PFSK-1 (cell line): Measurements from ENCODE around the gene TXNDC12. TPM values are rescaled to one million over a fixed set of nuclear protein-coding genes. Genes with fewer than 3 reads are reported as not detected.

Experiments
- FOXP2 ChIP-seq: optimal IDR thresholded peaks from 2 replicates; pipeline ENCODE3; 2011; ENCODE audit warnings: borderline replicate concordance, control low read depth, inconsistent platforms; ENCODE audit not compliant: insufficient read depth; ENCODE audit errors: extremely low read length, extremely low read depth
- POLR2AphosphoS5 ChIP-seq: IDR thresholded peaks from 2 replicates; pipeline ENCODE4 v1.6.1; 2012; ENCODE audit warnings: low read depth, mild to moderate bottlenecking, control low read depth, low read length, moderate library complexity
- SIN3A ChIP-seq: IDR thresholded peaks from 2 replicates; pipeline ENCODE4 v1.6.1; 2012; ENCODE audit warnings: mild to moderate bottlenecking, low read length, moderate library complexity, borderline replicate concordance; ENCODE audit not compliant: insufficient read depth
- TAF1 ChIP-seq: IDR thresholded peaks from 2 replicates; pipeline ENCODE4 v1.6.1; 2012; ENCODE audit warnings: low read length, control low read depth, borderline replicate concordance; ENCODE audit not compliant: insufficient read depth
- polyA plus RNA-seq: library from polyadenylated mRNA; unstranded; fragments of >200 nt; gene quantifications from one replicate; pipeline ENCODE4 v1.2.1, GENCODE V29; 2012; ENCODE audit warnings: low read depth, missing spikeins; ENCODE audit not compliant: insufficient read length
- TF ChIP-seq, protein P1 (sequence below), 2 experiments: IDR thresholded peaks; 2 replicates each; pipeline versions ENCODE4 v1.6.1 to v1.8.0; 2011 to 2012; ENCODE audit warnings: low read depth in 2 of 2, low read length in 2 of 2, control low read depth in 1 of 2, inconsistent platforms in 1 of 2, mild to moderate bottlenecking in 1 of 2, moderate library complexity in 1 of 2; ENCODE audit not compliant: insufficient read depth in 1 of 2

Gene TXNDC12
- polyA plus RNA-seq = 58.9 TPM

DNA sequence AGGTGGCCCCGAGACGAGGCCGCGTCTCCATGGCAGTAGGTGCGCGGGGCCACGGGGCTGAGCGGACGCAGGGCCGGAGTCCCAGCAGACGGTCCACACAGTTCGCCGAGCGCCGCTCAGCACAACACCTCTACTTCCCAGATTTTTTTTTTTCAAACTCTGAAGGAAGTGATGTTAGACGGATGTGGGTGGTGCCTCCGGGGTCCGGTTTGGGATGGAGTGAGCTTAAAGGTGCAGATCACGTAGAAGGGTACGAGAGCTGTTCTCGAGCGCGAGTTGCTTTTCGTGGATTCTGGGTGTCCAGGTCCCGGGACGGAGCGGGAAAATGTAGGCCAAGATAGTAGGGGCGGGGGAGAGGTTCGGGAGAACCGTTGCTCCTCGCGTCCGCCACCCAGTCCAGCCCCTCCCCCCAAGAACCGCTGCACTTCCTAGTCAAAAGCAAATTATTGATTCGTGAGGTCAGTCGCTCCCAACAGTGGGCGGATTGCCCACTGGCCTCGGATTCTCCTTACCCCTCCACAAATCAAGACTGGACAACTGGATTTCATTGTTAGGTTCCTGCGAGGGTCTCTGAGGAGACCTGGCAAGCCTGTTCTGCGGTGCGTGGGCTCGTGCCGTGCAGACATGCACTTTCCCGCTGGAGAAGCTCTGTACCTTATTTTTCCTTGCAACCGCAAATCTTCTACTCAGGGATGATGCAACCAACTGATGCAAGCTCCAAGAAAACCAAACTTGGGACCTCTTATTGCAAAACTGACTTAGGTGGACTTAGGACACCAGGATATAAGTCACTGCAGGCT is at the start of gene TXNDC12:
Gene TXNDC12 (minus strand): TSS at position 126 of the 800 bp plus-strand sequence. CDS start 95 bp downstream, at position 31.
- TF ChIP-seq SIN3A (peak; percentile 75; the same call in 1 of the 2 replicates), POLR2AphosphoS5 (peak; percentile 98), TAF1 (no peak), FOXP2 (no peak)
- TF ChIP-seq, protein P1, sequence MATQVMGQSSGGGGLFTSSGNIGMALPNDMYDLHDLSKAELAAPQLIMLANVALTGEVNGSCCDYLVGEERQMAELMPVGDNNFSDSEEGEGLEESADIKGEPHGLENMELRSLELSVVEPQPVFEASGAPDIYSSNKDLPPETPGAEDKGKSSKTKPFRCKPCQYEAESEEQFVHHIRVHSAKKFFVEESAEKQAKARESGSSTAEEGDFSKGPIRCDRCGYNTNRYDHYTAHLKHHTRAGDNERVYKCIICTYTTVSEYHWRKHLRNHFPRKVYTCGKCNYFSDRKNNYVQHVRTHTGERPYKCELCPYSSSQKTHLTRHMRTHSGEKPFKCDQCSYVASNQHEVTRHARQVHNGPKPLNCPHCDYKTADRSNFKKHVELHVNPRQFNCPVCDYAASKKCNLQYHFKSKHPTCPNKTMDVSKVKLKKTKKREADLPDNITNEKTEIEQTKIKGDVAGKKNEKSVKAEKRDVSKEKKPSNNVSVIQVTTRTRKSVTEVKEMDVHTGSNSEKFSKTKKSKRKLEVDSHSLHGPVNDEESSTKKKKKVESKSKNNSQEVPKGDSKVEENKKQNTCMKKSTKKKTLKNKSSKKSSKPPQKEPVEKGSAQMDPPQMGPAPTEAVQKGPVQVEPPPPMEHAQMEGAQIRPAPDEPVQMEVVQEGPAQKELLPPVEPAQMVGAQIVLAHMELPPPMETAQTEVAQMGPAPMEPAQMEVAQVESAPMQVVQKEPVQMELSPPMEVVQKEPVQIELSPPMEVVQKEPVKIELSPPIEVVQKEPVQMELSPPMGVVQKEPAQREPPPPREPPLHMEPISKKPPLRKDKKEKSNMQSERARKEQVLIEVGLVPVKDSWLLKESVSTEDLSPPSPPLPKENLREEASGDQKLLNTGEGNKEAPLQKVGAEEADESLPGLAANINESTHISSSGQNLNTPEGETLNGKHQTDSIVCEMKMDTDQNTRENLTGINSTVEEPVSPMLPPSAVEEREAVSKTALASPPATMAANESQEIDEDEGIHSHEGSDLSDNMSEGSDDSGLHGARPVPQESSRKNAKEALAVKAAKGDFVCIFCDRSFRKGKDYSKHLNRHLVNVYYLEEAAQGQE (IDR thresholded peaks at IDR 0.05; ENCODE audit: insufficient read depth in 1 of 2, low read depth in 2 of 2, low read length in 2 of 2) = 0 out of 4 replicates have a peak, but pooled peaks of 1 of the 2 experiments have one; percentile 14

DNA sequence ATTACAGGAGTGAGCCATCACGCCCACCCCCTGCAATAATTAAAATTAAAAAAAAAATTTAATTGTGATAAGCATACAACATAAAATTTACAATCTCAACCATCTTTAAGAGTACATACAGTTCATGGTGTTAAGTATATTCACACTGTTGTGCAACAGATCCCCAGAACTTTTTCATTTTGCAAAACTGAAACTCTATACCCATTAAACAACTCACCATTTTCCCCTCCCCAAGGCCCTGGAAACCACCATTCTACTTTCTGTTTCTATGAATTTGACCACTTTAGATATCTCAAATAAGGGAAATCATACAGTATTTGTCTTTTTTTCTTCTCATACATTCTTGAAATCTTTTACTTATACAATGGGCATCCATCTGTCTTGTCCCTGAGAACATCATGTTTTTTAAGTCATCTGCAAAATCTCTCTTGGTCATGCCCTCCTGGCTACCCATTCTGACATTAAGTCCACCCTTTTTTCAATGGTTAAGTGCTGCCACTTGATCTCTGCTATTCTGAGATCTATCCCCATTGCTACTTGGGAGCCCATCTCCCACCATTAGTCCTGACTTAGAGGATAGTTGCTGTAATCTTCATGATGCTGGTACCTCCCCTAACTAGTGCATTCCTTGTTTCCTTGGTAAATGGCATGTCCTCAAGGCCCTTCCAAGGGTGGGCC is 47.5 kb upstream of the TXNDC12 start:
- TF ChIP-seq POLR2AphosphoS5 (no peak), SIN3A (no peak), TAF1 (no peak), FOXP2 (no peak)
- TF ChIP-seq, protein P1 (IDR thresholded peaks at IDR 0.05; ENCODE audit: insufficient read depth in 1 of 2, low read depth in 2 of 2, low read length in 2 of 2) = no peak

DNA sequence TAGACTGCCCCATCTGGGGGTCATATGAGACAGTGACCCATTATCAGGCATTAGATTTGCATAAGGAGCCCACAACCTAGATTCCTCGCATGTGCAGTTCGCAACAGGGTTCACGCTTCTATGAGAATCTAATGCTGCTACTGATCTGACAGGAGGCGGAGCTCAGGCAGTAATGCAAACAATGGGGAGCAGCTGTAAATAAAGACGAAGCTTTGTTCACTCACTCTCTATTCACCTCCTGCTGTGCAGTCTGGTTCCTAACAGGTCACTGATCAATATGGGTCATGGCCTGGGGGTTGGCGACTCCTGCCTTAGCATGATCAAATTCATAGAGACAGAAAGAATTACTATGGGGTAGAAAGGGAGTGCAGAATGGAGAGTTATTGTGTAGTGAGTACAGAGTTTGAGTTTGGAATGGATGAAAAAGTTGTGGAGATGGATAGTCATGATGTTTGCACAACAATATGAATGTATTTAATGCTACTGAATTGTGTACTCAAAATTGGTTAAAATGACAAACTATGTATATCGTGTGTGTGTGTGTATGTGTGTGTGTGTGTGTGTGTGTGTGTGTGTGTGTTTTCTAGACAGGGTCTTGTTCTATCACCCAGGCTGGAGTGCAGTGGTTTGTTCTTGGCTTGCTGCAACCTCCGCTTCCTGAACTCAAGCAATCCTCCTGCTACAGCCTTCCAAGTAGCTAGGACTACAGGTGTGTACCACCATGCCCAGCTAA is 43.3 kb upstream of the TXNDC12 start:
- no peak for TF ChIP-seq SIN3A
- TF ChIP-seq, protein P1 (IDR thresholded peaks at IDR 0.05; ENCODE audit: insufficient read depth in 1 of 2, low read depth in 2 of 2, low read length in 2 of 2) = no peak
- no peak for TF ChIP-seq FOXP2
- no peak for TF ChIP-seq POLR2AphosphoS5
- no peak for TF ChIP-seq TAF1

- TF ChIP-seq, protein P1 (IDR thresholded peaks at IDR 0.05; ENCODE audit: insufficient read depth in 1 of 2, low read depth in 2 of 2, low read length in 2 of 2) = no peak
- TF ChIP-seq TAF1 = no peak
- TF ChIP-seq SIN3A = no peak
- TF ChIP-seq FOXP2 = no peak
These were observed 41.2 kb upstream of the TXNDC12 start for GRCh38 chr1:52096216-52096615.
